Measurements from ENCODE around the gene HOMER2.

Gene HOMER2

GRCh38 chr15:82930461-82930860 is 22.1 kb downstream of the HOMER2 start:
- no peak for DNase-seq (ENCODE audit: low read depth)

- DNase-seq (ENCODE audit: low read depth) = no peak
Measured at GRCh38 chr15:82928711-82929110, 23.8 kb downstream of the HOMER2 start.

- DNase-seq (ENCODE audit: low read depth) = no peak
Measured at GRCh38 chr15:82923744-82924143, 28.8 kb downstream of the HOMER2 start.

GRCh38 chr15:82922737-82923136 is 29.8 kb downstream of the HOMER2 start:
- DNase-seq (ENCODE audit: low read depth) = no peak

DNA sequence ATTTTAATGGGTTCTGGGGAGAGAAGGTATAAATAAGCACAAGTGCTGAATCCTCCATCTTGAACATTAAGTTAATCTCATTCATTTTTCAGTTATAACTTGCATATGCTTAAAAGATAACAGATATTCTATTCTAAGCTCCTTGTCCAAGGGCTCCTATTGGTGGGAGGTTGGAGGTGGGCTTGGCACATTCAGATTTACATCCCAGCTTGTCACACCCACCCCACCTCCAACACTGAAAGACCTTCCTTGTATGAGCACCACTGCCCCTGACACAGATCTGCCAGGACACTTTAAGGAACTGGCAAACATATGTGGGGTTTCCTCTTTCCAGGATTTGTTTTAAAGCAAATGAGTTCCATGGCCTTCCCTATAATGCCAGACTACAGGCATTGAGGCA is 30.6 kb downstream of the HOMER2 start:
- DNase-seq (ENCODE audit: low read depth) = no peak

DNA sequence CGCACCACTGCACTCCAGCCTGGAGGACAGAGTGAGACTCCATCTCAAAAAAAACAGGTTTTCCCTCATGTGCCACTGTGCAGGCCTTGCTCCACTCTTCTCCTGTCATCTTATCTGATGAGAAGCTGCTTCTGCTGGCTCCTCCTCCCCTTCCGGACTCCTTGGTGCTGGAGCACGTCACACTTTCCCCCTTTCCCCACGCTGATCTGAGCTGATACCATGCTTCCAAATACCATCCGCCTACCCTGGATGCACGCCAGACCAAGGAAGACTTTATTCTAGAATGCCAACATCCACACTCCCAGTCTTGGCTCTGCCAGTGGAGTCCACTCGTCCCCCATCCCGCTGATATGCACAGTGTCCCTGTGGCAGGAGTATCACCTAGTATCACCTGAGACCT is 31.3 kb downstream of the HOMER2 start:
- DNase-seq (ENCODE audit: low read depth) = peak; percentile 14

DNA sequence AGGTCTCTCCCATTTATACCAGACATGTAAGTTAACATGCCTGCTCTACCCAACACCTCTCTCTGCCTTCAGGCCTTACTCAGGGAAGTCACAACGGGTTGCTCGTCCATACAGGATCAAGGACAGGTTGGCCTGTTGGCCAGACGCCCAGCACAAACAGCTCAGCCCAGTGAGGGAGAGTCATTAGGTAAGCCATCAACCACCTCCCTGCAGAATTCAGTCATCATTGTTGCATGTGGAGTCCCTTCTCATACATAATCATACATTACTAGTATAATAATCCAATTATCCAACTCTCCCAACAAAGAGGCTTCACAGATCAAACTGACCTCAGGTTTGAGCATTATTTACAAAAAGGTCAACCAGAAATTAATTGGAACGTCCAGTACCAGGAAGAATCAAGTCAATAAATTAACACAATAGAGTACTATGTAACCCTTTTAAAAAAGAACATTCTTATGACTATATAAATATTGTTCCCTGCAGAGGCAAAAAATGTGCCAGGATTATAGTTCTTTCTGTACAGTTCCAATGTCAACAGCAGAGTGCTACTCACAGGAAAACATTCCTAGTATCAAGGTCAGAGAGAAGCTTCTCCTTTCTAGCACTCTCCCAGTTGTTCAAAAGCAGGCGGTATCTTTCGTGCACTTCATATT is 33.2 kb downstream of the HOMER2 start:
- DNase-seq (ENCODE audit: low read depth) = no peak

DNA sequence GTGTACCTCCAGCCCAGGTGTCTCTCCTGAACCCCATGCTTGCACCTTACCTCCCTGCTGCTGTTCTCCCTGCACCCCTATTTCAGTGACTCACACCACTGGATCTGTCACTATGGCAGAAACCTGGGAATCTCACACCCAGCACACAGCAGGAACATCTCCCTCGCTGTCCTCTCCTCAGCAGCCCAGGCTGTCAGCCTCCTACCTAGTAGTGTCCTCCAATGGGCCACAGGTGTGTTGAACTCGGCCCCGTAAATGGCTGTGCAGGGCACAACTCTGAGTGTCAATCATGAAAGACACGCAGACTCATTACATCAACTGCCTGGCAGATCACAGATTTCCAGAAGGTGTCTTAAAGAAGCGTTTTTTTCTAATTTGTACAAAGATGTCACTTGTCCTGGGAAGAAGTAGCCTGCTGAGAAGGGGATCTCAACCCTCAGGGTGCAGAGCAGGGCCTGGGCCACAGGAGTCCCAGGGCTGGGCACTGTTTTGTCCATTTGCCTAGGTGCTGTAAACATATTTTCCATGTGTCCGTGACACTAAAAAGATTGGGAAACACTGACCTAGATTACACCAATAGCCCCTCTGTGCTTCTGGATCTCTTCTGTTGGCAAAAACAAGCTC is 33.8 kb downstream of the HOMER2 start:
- DNase-seq (ENCODE audit: low read depth) = no peak

DNA sequence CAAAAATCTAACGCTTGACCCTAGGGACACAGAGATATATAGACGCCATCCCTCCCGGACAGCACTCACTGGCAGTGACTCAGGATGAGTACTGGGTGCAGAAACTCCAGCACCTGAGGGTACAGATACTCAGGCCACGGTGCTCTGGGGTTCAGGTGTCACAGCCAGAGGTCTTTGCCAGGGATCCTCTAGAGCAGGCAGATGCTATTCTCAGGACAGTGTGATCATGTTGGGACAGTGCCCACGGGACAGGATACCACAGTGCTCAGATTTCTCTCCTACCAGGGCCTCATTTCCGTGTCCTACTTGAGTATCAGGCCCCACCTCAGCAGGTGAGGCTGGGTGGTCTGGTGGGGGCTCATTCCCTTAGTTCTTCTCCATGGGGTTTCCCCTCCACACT is 34.4 kb downstream of the HOMER2 start:
- DNase-seq (ENCODE audit: low read depth) = no peak

DNA sequence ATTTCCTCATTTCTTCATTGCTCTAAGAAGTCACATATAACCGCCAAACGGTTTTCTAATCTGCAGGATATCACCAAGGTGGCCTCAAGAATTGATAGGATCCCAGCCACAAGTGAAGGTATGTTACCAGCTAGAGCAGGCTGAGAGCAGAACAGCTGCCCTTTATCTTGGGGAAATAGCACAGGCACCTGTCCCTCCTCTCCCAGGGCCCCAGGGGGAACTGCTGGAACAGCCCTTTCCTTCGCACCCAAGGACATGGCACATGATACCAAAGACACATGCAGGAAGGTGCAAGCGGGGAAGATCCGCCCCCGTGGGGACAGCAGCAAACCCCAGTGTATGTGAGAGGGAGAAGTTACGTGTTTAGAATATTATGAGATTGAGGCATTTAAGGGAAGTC is 35.3 kb downstream of the HOMER2 start:
- no peak for DNase-seq (ENCODE audit: low read depth)

- DNase-seq (ENCODE audit: low read depth) = no peak
Measured at GRCh38 chr15:82916161-82916952, 36.2 kb downstream of the HOMER2 start.

DNA sequence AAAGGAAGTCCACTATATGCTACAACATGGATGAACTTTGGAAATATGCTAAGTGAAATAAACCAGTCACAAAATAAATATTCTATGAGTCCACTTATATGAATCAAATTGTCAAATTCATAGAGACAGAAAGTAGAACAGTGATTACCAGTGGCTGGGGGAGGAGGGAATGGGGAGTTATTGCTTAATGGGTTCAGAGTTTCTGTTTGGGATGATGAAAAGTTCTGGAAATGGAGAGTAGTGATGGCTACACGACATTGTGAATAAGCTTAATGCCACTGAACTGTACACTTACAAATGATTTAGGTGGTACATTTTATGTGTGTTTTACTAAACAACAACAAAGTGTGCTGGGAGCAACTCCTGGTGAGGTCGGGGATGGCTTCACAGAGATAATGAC is 38.1 kb downstream of the HOMER2 start:
- no peak for DNase-seq (ENCODE audit: low read depth)

DNA sequence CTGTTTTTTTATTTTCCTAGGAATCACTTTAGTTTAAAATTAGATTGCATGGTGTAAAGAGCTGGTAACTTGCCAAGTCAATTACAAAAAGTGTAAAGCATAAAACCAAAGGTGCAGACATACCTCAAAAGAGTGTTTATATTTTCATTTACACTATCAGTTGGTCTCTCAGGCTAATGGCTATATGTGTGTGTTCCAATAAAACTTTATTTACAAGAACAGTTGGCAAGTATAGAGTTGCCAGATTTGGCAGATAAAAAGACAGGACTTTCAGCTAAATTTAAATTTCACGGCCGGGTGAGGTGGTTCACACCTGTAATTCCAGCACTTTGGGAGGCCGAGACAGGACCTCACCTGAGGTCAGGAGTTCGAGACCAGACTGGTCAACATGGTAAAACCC is 41.1 kb downstream of the HOMER2 start:
- DNase-seq (ENCODE audit: low read depth) = no peak

DNA sequence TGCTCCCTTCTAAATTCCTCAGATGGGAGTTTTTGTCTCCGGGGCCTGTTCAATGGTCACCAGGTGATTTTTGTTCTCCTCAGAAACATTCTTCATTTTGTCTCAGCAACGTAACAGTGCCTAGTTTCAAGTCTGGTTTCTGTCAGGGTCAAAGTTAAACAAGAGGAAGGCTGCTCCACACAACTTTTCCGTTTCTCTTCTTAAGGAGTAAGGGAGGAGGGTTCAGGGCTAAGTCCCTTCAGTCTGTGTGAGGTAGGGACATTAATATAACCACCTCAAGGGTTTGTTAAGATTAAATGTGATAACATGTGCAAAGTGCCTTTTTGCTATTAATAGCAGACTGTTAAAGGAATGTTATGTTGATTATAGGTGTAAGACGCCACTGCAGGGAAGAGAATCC is 41.8 kb downstream of the HOMER2 start:
- DNase-seq (ENCODE audit: low read depth) = no peak

- no peak for DNase-seq (ENCODE audit: low read depth)
Measured at GRCh38 chr15:82909080-82909815, 43.3 kb downstream of the HOMER2 start.

- no peak for DNase-seq (ENCODE audit: low read depth)
Measured at GRCh38 chr15:82907350-82907749, 45.2 kb downstream of the HOMER2 start.

DNA sequence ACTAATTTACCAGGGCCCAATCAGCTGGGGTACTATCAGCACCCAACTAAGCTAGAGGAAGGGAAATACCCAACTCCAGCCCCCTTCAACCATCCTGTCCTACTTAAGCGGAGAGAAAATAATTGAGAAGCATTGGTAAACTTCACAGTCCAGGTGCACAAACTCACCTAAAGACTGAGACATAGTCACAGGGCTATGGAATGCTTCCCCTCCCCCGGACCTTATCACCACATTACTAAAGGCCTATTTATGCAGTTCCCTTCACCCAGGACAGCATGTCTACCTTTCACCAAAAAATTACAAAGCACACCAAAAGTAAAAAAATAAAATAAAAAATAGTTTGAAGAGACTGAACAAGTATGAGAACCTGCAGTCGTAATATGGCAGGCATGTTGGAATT is 47.9 kb downstream of the HOMER2 start:
- DNase-seq (ENCODE audit: low read depth) = no peak

GRCh38 chr15:82903511-82903910 is 49.0 kb downstream of the HOMER2 start:
- no peak for DNase-seq (ENCODE audit: low read depth)

GRCh38 chr15:82901114-82901805 is 51.3 kb downstream of the HOMER2 start:
- DNase-seq (ENCODE audit: low read depth) = no peak

DNA sequence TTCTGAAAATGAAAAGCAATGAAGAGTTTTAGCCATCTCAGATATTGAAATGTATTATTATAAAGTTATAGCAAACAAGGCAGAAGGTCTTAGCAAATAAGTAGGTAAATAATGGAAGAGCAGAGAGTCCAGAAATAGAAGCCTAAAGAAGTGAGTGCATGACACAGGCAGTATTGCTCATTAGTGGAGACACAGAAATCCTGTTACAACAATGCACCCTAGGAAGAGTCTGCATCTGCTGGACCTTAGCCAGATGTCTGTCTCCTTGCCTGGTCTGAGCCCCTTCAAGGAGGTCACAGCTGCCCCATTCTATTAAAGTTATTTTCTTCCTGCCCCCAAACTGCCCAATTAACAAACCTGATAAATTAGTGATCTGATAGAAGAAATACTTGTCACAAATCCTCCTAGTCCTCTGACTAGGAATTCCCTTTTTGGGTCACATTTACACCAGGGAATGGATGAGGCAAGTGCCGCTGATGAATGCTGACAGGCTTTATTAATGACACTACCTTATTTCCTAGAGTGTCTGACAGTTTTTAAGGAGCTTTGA is 51.9 kb downstream of the HOMER2 start:
- DNase-seq (ENCODE audit: low read depth) = no peak

GRCh38 chr15:82898961-82899360 is 53.6 kb downstream of the HOMER2 start:
- no peak for DNase-seq (ENCODE audit: low read depth)

- DNase-seq (ENCODE audit: low read depth) = no peak
Measured at GRCh38 chr15:82895983-82896382, 56.5 kb downstream of the HOMER2 start.

All from amniotic epithelial cell (primary cell).